ENCODE results near the gene TMEM163. TPM values are rescaled to one million over a fixed set of nuclear protein-coding genes. Genes with fewer than 3 reads are reported as not detected.

Gene TMEM163
- total RNA-seq, 1 experiment from 2014 or later, result 0.12 TPM

GRCh38 chr2:134425724-134426496, 292.9 kb downstream of the TMEM163 start:
- no peak overlapping the region for H2AFZ ChIP-seq (ENCODE audit: low read depth, low read length, poor library complexity, severe bottlenecking)
- no peak overlapping the region for H3K4me2 ChIP-seq (ENCODE audit: low read length)
- no peaks in the 10 kb centered on the region for H3K36me3 ChIP-seq (ENCODE audit: control insufficient read depth in 1 of 2, insufficient read depth in 2 of 2, low read length in 2 of 2)
- H3K4me1 ChIP-seq (ENCODE audit: control insufficient read depth in 1 of 2, insufficient read depth in 2 of 2, low read length in 2 of 2), result no peaks in the 10 kb centered on the region
- POLR2A ChIA-PET, result no interaction called here
- no peaks in the 10 kb centered on the region for H3K9me2 ChIP-seq (ENCODE audit: insufficient read depth)
- DNase-seq (ENCODE audit: low read depth, low spot score) (no peak), ATAC-seq (no peak)
- intact Hi-C loops (cut with micrococcal nuclease), result no loop called here
- H4K20me1 ChIP-seq (ENCODE audit: insufficient read depth), result no peaks in the 10 kb centered on the region
- RAD21 ChIA-PET (ENCODE audit: low non-redundant PET in 1 of 2, low total read pairs in 2 of 2, uncharacterized antibody in 2 of 2, unreplicated experiment in 2 of 2), result no interaction called here
- TF ChIP-seq RAD21 (IDR thresholded peaks at IDR 0.05; ENCODE audit: low read depth) (no peak), ZFX (IDR thresholded peaks at IDR 0.05) (no peak), EGR1 (IDR thresholded peaks at IDR 0.05; ENCODE audit: low read depth) (no peak), POLR2AphosphoS5 (IDR thresholded peaks at IDR 0.05; ENCODE audit: low read depth, low read length) (no peak), ATF3 (IDR thresholded peaks at IDR 0.05) (no peak)
- no peak overlapping the region for H3K4me3 ChIP-seq (replicated peaks in 1 of 2; ENCODE audit: low read depth in 1 of 2, low read length in 2 of 2)
- H3K79me2 ChIP-seq (ENCODE audit: insufficient read depth, low read length), result no peaks in the 10 kb centered on the region
- no peak overlapping the region for H3K27ac ChIP-seq (ENCODE audit: low read depth, low read length)
- no peak overlapping the region for H3K9ac ChIP-seq (ENCODE audit: low read length)
- BruUV-seq (replicated peaks), result no TSS peak
- no peaks in the 10 kb centered on the region for H3K9me3 ChIP-seq (ENCODE audit: control insufficient read depth in 1 of 2, insufficient read depth in 1 of 2, low read depth in 1 of 2, low read length in 2 of 2)
- CTCF ChIA-PET, result no interaction called here
- H3K27me3 ChIP-seq (ENCODE audit: insufficient read depth, low read length), result no peaks in the 10 kb centered on the region

DNA sequence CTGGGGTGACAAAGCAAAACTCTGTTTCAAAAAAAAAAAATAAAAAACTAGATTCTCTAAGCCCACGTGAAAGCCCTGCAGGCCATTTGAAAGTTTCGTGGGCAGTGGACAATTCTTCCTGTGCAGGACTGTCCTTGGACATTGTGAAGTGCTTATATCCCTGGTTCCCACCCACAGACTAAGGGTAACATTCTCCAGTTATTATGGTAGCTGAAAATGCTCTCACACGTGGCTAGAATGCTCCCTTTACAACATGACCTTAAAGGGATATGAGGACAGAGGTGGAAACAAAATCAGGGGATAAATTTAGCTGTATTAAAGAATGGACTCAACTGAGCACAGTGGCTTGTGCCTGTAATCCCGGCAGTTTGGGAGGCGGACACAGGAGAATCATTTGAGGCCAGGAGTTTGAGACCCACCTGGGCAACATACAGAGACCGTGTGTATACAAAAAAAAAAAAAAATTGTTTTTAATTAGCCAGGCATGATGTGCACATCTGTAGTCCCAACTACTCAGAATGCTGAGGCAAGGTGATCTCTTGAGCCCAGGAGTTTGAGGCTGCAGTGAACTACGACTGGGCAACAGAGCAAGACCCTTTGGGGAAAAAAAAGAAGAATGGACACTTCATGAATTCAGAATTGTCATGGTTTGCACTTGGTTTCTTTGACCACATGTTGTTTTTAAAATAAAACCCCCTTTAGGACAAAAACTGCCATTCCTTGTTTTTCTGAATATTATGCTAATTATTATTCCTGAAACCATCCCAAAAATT, 297.1 kb downstream of the TMEM163 start:
- POLR2A ChIA-PET, result no interaction called here
- Histone ChIP-seq H3K27ac (ENCODE audit: low read depth, low read length) (no peak overlapping the region), H3K9me2 (ENCODE audit: insufficient read depth) (no peaks in the 10 kb centered on the region), H2AFZ (ENCODE audit: low read depth, low read length, poor library complexity, severe bottlenecking) (no peak overlapping the region), H3K36me3 (ENCODE audit: control insufficient read depth in 1 of 2, insufficient read depth in 2 of 2, low read length in 2 of 2) (no peaks in the 10 kb centered on the region), H3K79me2 (ENCODE audit: insufficient read depth, low read length) (no peaks in the 10 kb centered on the region), H4K20me1 (ENCODE audit: insufficient read depth) (no peaks in the 10 kb centered on the region), H3K4me3 (replicated peaks in 1 of 2; ENCODE audit: low read depth in 1 of 2, low read length in 2 of 2) (no peak overlapping the region), H3K27me3 (ENCODE audit: insufficient read depth, low read length) (no peaks in the 10 kb centered on the region), H3K4me1 (ENCODE audit: control insufficient read depth in 1 of 2, insufficient read depth in 2 of 2, low read length in 2 of 2) (0 out of 4 replicates have a peak, but pooled peaks cover 0 to under 1% of the 10 kb centered on the region in 2 experiments), H3K9me3 (ENCODE audit: control insufficient read depth in 1 of 2, insufficient read depth in 1 of 2, low read depth in 1 of 2, low read length in 2 of 2) (no peaks in the 10 kb centered on the region), H3K4me2 (ENCODE audit: low read length) (no peak overlapping the region), H3K9ac (ENCODE audit: low read length) (no peak overlapping the region)
- RAD21 ChIA-PET (ENCODE audit: low non-redundant PET in 1 of 2, low total read pairs in 2 of 2, uncharacterized antibody in 2 of 2, unreplicated experiment in 2 of 2), result no interaction called here
- CTCF ChIA-PET, result no interaction called here
- intact Hi-C loops (cut with micrococcal nuclease), result no loop called here
- ATAC-seq (no peak), DNase-seq (ENCODE audit: low read depth, low spot score) (no peak)
- no TSS peak for BruUV-seq (replicated peaks)
- TF ChIP-seq EZH2phosphoT487 (IDR thresholded peaks at IDR 0.05; ENCODE audit: borderline replicate concordance) (no peak), ATF3 (IDR thresholded peaks at IDR 0.05) (no peak), POLR2AphosphoS5 (IDR thresholded peaks at IDR 0.05; ENCODE audit: low read depth, low read length) (no peak), SIN3A (IDR thresholded peaks at IDR 0.05; ENCODE audit: low read depth) (no peak), SP1 (IDR thresholded peaks at IDR 0.05; ENCODE audit: low read depth) (no peak), ELF1 (IDR thresholded peaks at IDR 0.05; ENCODE audit: borderline replicate concordance, low read depth) (no peak), JUND (IDR thresholded peaks at IDR 0.05) (no peak), TCF7L2 (IDR thresholded peaks at IDR 0.05; ENCODE audit: borderline replicate concordance, extremely low read depth, insufficient read depth, insufficient read length) (no peak)
- TF ChIP-seq, protein P1, sequence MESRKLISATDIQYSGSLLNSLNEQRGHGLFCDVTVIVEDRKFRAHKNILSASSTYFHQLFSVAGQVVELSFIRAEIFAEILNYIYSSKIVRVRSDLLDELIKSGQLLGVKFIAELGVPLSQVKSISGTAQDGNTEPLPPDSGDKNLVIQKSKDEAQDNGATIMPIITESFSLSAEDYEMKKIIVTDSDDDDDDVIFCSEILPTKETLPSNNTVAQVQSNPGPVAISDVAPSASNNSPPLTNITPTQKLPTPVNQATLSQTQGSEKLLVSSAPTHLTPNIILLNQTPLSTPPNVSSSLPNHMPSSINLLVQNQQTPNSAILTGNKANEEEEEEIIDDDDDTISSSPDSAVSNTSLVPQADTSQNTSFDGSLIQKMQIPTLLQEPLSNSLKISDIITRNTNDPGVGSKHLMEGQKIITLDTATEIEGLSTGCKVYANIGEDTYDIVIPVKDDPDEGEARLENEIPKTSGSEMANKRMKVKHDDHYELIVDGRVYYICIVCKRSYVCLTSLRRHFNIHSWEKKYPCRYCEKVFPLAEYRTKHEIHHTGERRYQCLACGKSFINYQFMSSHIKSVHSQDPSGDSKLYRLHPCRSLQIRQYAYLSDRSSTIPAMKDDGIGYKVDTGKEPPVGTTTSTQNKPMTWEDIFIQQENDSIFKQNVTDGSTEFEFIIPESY (IDR thresholded peaks at IDR 0.05; ENCODE audit: extremely low read depth, insufficient replicate concordance, low read length), result no peak

Data from HCT116 (cell line).